ENCODE data around the gene LRRC59. TPM values are rescaled to one million over a fixed set of nuclear protein-coding genes. Genes with fewer than 3 reads are reported as not detected.

LRRC59 gene
- total RNA-seq, 4 donors from 2014 or later, result 11.6 to 29.3 (median 24.2) TPM

DNA sequence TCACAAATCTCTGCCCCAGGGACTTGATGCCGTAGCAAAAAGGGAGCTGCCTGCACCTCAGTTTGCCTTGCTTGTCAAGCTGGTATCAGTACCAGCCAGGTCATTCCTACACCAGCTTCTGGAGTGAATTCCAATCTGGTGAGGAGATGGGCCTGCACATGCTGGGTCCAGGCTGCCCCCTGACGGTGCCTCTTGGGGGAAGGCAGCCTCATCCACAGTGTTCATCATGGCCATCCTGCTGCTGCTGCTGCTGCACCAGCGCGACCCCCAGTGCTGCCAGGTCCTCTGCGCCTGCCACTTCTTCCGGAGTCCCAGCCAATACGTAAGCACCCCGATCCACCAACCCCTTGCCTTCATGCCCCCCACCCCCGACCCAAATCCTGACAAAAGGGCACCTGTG is 32.6 kb downstream of the LRRC59 start:
- no peak overlapping the region for H3K4me3 ChIP-seq (ENCODE audit: low read depth, poor library complexity, severe bottlenecking)
- TF ChIP-seq, protein P1, sequence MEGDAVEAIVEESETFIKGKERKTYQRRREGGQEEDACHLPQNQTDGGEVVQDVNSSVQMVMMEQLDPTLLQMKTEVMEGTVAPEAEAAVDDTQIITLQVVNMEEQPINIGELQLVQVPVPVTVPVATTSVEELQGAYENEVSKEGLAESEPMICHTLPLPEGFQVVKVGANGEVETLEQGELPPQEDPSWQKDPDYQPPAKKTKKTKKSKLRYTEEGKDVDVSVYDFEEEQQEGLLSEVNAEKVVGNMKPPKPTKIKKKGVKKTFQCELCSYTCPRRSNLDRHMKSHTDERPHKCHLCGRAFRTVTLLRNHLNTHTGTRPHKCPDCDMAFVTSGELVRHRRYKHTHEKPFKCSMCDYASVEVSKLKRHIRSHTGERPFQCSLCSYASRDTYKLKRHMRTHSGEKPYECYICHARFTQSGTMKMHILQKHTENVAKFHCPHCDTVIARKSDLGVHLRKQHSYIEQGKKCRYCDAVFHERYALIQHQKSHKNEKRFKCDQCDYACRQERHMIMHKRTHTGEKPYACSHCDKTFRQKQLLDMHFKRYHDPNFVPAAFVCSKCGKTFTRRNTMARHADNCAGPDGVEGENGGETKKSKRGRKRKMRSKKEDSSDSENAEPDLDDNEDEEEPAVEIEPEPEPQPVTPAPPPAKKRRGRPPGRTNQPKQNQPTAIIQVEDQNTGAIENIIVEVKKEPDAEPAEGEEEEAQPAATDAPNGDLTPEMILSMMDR (IDR thresholded peaks at IDR 0.05), result no peak
- TF ChIP-seq POLR2A (IDR thresholded peaks at IDR 0.05), result no peak
- intact Hi-C loops (cut with DNase I; ENCODE audit: low total_unique reads), result loop anchor here (10.0 kb wide), 1 partner anchor 110 kb away; the partner anchor contains the start of gene RSAD1
- WGBS, 2 donors, result 74 to 84% methylated on average over 8 to 9 of the region's 9 CpGs
- DNase-seq (ENCODE audit: low spot score in 2 of 2), result no peak

DNA sequence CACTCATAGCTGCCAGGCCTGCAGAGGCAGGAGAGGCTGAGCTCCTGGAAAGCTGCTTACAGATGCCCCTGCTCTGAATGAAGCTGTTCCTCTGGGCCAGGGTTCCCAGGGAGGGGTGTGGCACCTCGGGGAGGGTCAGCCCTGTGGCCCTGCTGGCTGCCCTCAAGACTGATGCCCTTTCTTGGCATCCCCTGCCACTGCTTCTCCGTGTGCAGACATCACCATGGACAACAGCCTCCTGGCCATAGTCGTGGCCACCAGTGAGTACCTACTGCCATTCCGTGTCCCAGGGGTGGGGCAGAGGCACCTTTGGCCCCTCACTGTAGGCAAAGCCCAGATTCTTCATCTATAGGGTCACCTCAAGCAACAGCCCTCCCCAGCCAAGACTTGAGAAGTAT is 33.3 kb downstream of the LRRC59 start:
- TF ChIP-seq POLR2A (IDR thresholded peaks at IDR 0.05), result no peak
- TF ChIP-seq, protein P1 (IDR thresholded peaks at IDR 0.05), result no peak
- no peak for DNase-seq (ENCODE audit: low spot score in 2 of 2)
- 42 to 53% methylated on average over 4 of the region's 4 CpGs for WGBS, 2 donors
- intact Hi-C loops (cut with DNase I; ENCODE audit: low total_unique reads), result loop anchor here (10.0 kb wide), 1 partner anchor 111 kb away; the partner anchor contains the start of gene RSAD1
- no peak overlapping the region for H3K4me3 ChIP-seq (ENCODE audit: low read depth, poor library complexity, severe bottlenecking)

DNA sequence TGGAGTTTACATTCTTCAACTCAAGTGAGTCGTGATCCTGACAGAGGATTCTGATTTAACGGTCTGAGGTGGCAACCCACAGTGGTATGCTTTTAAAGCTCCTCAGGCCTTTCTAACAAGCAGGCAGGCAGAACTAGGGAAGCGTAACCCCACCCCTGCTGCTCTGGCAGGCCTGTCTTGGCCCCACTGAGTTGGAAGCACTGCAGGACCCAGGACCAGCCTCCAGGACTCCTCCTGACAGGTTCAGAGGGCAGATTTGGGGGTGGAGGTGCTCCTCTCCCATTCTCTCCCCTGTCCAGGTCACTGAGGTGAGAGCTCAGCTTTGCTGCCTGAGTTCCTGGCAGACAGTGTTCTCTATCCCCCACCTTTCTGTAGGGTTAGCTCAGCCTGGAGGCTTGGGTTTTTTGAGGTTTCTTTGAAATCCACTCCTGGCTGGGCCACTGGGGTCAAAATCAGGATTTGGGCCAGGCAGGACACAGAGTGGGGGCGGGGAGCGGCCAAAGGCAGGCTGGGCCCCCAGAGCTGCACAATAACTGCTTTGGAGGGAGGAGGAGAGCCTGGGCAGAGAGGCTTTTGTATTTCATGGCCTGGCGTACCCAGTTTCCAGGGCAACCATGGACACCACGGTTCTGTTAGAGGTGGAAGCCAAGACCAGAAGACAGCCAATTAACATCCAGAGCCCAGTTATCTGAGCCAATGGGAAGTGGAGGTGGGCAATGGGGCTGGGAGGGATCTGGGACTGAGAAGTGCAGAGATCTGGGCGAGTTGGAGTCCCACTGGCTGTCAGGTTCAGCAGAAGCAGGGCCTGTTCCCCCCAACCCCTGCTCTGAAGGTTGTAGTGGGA is 33.9 kb downstream of the LRRC59 start:
- intact Hi-C loops (cut with DNase I; ENCODE audit: low total_unique reads), result loop anchor here (10.0 kb wide), 1 partner anchor 111 kb away; the partner anchor contains the start of gene RSAD1
- 48 to 55% methylated on average over 8 of the region's 8 CpGs for WGBS, 2 donors
- DNase-seq (ENCODE audit: low spot score in 2 of 2), result peak in 1 of 2 donors; percentile 46
- TF ChIP-seq, protein P1 (IDR thresholded peaks at IDR 0.05), result no peak
- TF ChIP-seq POLR2A (IDR thresholded peaks at IDR 0.05), result no peak
- H3K4me3 ChIP-seq (ENCODE audit: low read depth, poor library complexity, severe bottlenecking), result no peak overlapping the region

DNA sequence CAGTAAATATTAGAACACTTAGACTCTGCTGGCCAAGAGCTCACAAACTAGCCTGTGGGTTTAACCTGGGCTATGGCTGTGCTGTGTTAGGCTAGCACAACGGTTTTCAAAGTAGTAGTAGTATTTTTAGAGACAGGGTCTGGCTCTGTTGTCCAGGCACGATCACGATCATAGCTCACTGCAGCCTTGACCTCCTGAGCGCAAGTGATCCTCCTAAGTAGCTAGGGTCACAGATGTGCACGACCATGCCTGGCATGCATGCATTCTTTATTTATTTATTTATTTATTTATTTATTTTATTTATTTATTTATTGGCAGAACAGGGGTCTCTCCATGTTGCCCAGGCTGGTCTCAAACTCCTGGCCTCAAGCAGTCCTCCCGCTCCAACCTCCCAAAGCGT is 34.7 kb downstream of the LRRC59 start:
- intact Hi-C loops (cut with DNase I; ENCODE audit: low total_unique reads), result loop anchor here (10.0 kb wide), 1 partner anchor 112 kb away; the partner anchor contains the start of gene RSAD1
- 69 to 73% methylated on average over 7 of the region's 7 CpGs for WGBS, 2 donors
- DNase-seq (ENCODE audit: low spot score in 2 of 2), result peak in 1 of 2 donors; percentile 48
- TF ChIP-seq, protein P1 (IDR thresholded peaks at IDR 0.05), result no peak
- TF ChIP-seq POLR2A (IDR thresholded peaks at IDR 0.05), result no peak
- H3K4me3 ChIP-seq (ENCODE audit: low read depth, poor library complexity, severe bottlenecking), result no peak overlapping the region

DNA sequence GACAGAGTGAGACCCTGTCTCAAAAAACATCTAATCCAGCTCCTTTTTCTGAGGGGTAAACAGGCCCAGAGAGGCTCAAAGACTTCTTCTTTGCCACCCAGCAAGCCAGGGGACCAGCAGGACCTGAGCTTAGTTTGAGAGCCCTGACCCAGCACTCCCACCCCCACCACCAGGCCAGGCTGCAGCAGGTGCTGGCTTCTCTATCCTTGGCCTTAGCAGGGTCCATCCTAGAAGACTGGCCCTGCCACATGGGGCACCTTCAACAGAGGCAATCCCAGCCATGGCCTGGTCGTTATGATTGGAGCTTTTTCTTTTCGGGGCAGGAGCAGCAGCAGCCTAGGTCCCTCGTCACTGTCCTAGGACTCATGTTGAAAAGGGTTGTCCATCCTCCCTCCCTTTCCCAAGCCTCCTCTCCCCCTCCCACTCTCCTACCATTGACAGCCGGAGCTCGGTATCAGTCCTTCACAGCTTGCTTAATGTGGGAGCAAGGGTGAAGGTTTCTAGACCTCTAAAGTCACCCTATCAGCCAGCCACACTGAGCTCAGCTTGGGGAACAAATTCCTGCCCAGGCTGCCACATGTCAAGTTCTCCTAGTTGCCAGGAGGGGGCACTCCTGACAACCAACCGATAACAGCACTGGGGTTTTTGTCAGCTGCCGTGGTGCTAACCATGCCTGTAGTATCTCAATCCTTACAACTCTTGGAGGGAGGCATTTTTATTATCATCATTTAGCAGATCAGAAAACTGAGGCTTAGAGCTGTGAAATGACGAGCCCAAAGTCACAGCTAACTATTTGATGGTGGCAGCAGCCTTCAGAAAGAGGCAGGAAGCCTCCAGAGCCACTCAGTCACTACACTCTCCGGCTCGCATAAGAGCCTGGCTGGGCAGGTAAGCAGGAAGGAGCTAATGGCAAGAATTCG is 35.5 kb downstream of the LRRC59 start:
- peak in 1 of 2 donors; percentile 88 for DNase-seq (ENCODE audit: low spot score in 2 of 2)
- TF ChIP-seq POLR2A (IDR thresholded peaks at IDR 0.05), result no peak
- TF ChIP-seq, protein P1 (IDR thresholded peaks at IDR 0.05), result no peak
- H3K4me3 ChIP-seq (ENCODE audit: low read depth, poor library complexity, severe bottlenecking), result no peak overlapping the region
- intact Hi-C loops (cut with DNase I; ENCODE audit: low total_unique reads), result loop anchor here (10.0 kb wide), 1 partner anchor 113 kb away; the partner anchor contains the start of gene RSAD1
- 29 to 37% methylated on average over 11 of the region's 11 CpGs for WGBS, 2 donors

Data from lower leg skin (tissue), 4 donors.